Embryonic facial prominence (tissue), 1 donor: ENCODE measurements around the gene PXMP2.

Source experiments
- DNase-seq: peaks from one replicate; pipeline ENCODE4 v3.0.0-alpha.2; 2016; ENCODE audit errors: extremely low spot score

PXMP2 gene

GRCh38 chr12:132687211-132688164, at the start of gene PXMP2, which contains the start of gene POLE:
TSS of gene PXMP2 (plus strand) at chr12:132687587. CDS start at chr12:132687671, 84 bp downstream.
TSS of gene POLE (minus strand) at chr12:132687342. CDS start at chr12:132687315, 27 bp downstream.
- peak; percentile 86 for DNase-seq

GRCh38 chr12:132637811-132638210, 49.6 kb upstream of the PXMP2 start:
- DNase-seq = no peak

GRCh38 chr12:132638541-132639408, 48.6 kb upstream of the PXMP2 start:
- no peak for DNase-seq

- DNase-seq = no peak
Measured at GRCh38 chr12:132639956-132640520, 47.3 kb upstream of the PXMP2 start.

GRCh38 chr12:132640936-132641335, 46.5 kb upstream of the PXMP2 start:
- DNase-seq = no peak

GRCh38 chr12:132641811-132642650, 45.4 kb upstream of the PXMP2 start:
- DNase-seq = no peak

GRCh38 chr12:132642846-132643835, 44.2 kb upstream of the PXMP2 start:
- DNase-seq = no peak

- DNase-seq = no peak
Measured at GRCh38 chr12:132646850-132647249, 40.5 kb upstream of the PXMP2 start.

- no peak for DNase-seq
Measured at GRCh38 chr12:132647858-132648257, 39.5 kb upstream of the PXMP2 start.

- no peak for DNase-seq
Measured at GRCh38 chr12:132648616-132649225, 38.7 kb upstream of the PXMP2 start.

GRCh38 chr12:132649226-132649945, 38.0 kb upstream of the PXMP2 start:
- DNase-seq = no peak

- DNase-seq = peak; percentile 86
Measured at GRCh38 chr12:132651444-132652100, 35.8 kb upstream of the PXMP2 start.

- peak; percentile 10 for DNase-seq
Measured at GRCh38 chr12:132653567-132654290, 33.7 kb upstream of the PXMP2 start.

- DNase-seq = no peak
Measured at GRCh38 chr12:132657004-132657727, 30.2 kb upstream of the PXMP2 start.

- DNase-seq = no peak
Measured at GRCh38 chr12:132658149-132658894, 29.1 kb upstream of the PXMP2 start.

GRCh38 chr12:132659146-132659545, 28.2 kb upstream of the PXMP2 start:
- no peak for DNase-seq
